Measurements from ENCODE around the gene RASAL2. TPM values are rescaled to one million over a fixed set of nuclear protein-coding genes. Genes with fewer than 3 reads are reported as not detected.

RASAL2 gene
- total RNA-seq, 2 donors from 2014 or later: 9.9 to 20.4 TPM

GRCh38 chr1:178323067-178323466 is 229.2 kb downstream of the RASAL2 start:
- 40 to 59% methylated on average over 1 of the region's 1 CpG for WGBS, 2 donors

GRCh38 chr1:178324003-178324402 is 230.1 kb downstream of the RASAL2 start:
- no peak for ATAC-seq
- TF ChIP-seq CTCF (IDR thresholded peaks at IDR 0.05) (no peak), POLR2A (IDR thresholded peaks at IDR 0.05) (no peak)
- 93 to 96% methylated on average over 1 of the region's 1 CpG for WGBS, 2 donors

More at GRCh38 chr1:178323067-178323466, 229.2 kb downstream of the RASAL2 start:
- no peak overlapping the region for H3K27ac ChIP-seq
- TF ChIP-seq POLR2A (IDR thresholded peaks at IDR 0.05) (no peak), CTCF (IDR thresholded peaks at IDR 0.05) (no peak)
- intact Hi-C loops (cut with DNase I): no loop called here
- H3K4me3 ChIP-seq: no peak overlapping the region
- no peaks in the 10 kb centered on the region for H3K36me3 ChIP-seq (replicated peaks in 1 of 2; ENCODE audit: insufficient read depth in 1 of 2, low read depth in 2 of 2)
- ATAC-seq: no peak
- no peaks in the 10 kb centered on the region for H3K27me3 ChIP-seq
- no peak for DNase-seq
- H3K4me1 ChIP-seq: no peaks in the 10 kb centered on the region
- no peaks in the 10 kb centered on the region for H3K9me3 ChIP-seq

GRCh38 chr1:178328728-178329127 is 234.8 kb downstream of the RASAL2 start:
- ATAC-seq (no peak), DNase-seq (no peak)
- no peak for TF ChIP-seq CTCF (IDR thresholded peaks at IDR 0.05)
- Histone ChIP-seq H3K4me3 (no peak overlapping the region), H3K27ac (no peak overlapping the region), H3K4me1 (peaks cover 7% of the 10 kb centered on the region), H3K27me3 (no peaks in the 10 kb centered on the region), H3K36me3 (replicated peaks in 1 of 2; ENCODE audit: insufficient read depth in 1 of 2, low read depth in 2 of 2) (no peaks in the 10 kb centered on the region), H3K9me3 (no peaks in the 10 kb centered on the region)
- intact Hi-C loops (cut with DNase I): no loop called here
- 78% methylated on average over 3 of the region's 3 CpGs for WGBS, 2 donors

More at GRCh38 chr1:178324003-178324402, 230.1 kb downstream of the RASAL2 start:
- no peaks in the 10 kb centered on the region for H3K27me3 ChIP-seq
- DNase-seq: no peak
- H3K4me3 ChIP-seq: no peak overlapping the region
- no peaks in the 10 kb centered on the region for H3K4me1 ChIP-seq
- no peak overlapping the region for H3K27ac ChIP-seq
- no peaks in the 10 kb centered on the region for H3K9me3 ChIP-seq
- intact Hi-C loops (cut with DNase I): no loop called here
- no peaks in the 10 kb centered on the region for H3K36me3 ChIP-seq (replicated peaks in 1 of 2; ENCODE audit: insufficient read depth in 1 of 2, low read depth in 2 of 2)

- ATAC-seq (no peak), DNase-seq (no peak)
- Histone ChIP-seq H3K4me1 (peaks cover 7% of the 10 kb centered on the region), H3K4me3 (no peak overlapping the region), H3K9me3 (no peaks in the 10 kb centered on the region), H3K27ac (no peak overlapping the region), H3K27me3 (no peaks in the 10 kb centered on the region), H3K36me3 (replicated peaks in 1 of 2; ENCODE audit: insufficient read depth in 1 of 2, low read depth in 2 of 2) (no peaks in the 10 kb centered on the region)
- intact Hi-C loops (cut with DNase I): no loop called here
- TF ChIP-seq CTCF (IDR thresholded peaks at IDR 0.05): no peak
- no peak for TF ChIP-seq POLR2A (IDR thresholded peaks at IDR 0.05)
- 73 to 81% methylated on average over 1 of the region's 1 CpG for WGBS, 2 donors
Measured at GRCh38 chr1:178330153-178330552, 236.2 kb downstream of the RASAL2 start.

- Histone ChIP-seq H3K4me3 (no peak overlapping the region), H3K4me1 (peaks cover 7% of the 10 kb centered on the region), H3K27ac (no peak overlapping the region), H3K36me3 (replicated peaks in 1 of 2; ENCODE audit: insufficient read depth in 1 of 2, low read depth in 2 of 2) (no peaks in the 10 kb centered on the region), H3K9me3 (no peaks in the 10 kb centered on the region), H3K27me3 (no peaks in the 10 kb centered on the region)
- intact Hi-C loops (cut with DNase I): no loop called here
- no peak for TF ChIP-seq CTCF (IDR thresholded peaks at IDR 0.05)
- no peak for TF ChIP-seq POLR2A (IDR thresholded peaks at IDR 0.05)
- ATAC-seq (no peak), DNase-seq (no peak)
- WGBS, 2 donors: 74 to 75% methylated on average over 7 of the region's 7 CpGs
Measured at GRCh38 chr1:178330848-178331497, 237.1 kb downstream of the RASAL2 start.
